ENCODE data around the gene GNL1. TPM values are rescaled to one million over a fixed set of nuclear protein-coding genes. Genes with fewer than 3 reads are reported as not detected.

GNL1 gene
- total RNA-seq, 1 donor from 2014 or later, result 61.5 TPM

GRCh38 chr6:30560930-30561329 is 4.6 kb upstream of the GNL1 start:
- peaks cover 14% of the 10 kb centered on the region for H3K4me1 Mint-ChIP-seq (ENCODE audit: low read depth)
- H3K36me3 Mint-ChIP-seq (ENCODE audit: low read depth), result peaks cover 12% of the 10 kb centered on the region
- no peaks in the 10 kb centered on the region for H3K27me3 Mint-ChIP-seq (ENCODE audit: low read depth)
- DNase-seq (ENCODE audit: low spot score), result no peak
- no peak for TF ChIP-seq CTCF (IDR thresholded peaks at IDR 0.05)
- H3K9me3 Mint-ChIP-seq (ENCODE audit: low read depth), result no peaks in the 10 kb centered on the region
- H3K27ac Mint-ChIP-seq (ENCODE audit: unreplicated experiment), result no peak overlapping the region
- no peak overlapping the region for H3K4me3 Mint-ChIP-seq (ENCODE audit: unreplicated experiment)

GRCh38 chr6:30557683-30557981 is 1.3 kb upstream of the GNL1 start:
- no peak for DNase-seq (ENCODE audit: low spot score)
- Mint-ChIP-seq H3K27ac (ENCODE audit: unreplicated experiment) (peak overlapping the region; percentile 99), H3K36me3 (ENCODE audit: low read depth) (peaks cover 16% of the 10 kb centered on the region), H3K27me3 (ENCODE audit: low read depth) (no peaks in the 10 kb centered on the region), H3K4me3 (ENCODE audit: unreplicated experiment) (peak overlapping the region; percentile 95), H3K4me1 (ENCODE audit: low read depth) (peaks cover 27% of the 10 kb centered on the region), H3K9me3 (ENCODE audit: low read depth) (no peaks in the 10 kb centered on the region)
- no peak for TF ChIP-seq CTCF (IDR thresholded peaks at IDR 0.05)

- Mint-ChIP-seq H3K9me3 (ENCODE audit: low read depth) (no peaks in the 10 kb centered on the region), H3K27ac (ENCODE audit: unreplicated experiment) (peak within 1 kb of the TSS; percentile 99), H3K36me3 (ENCODE audit: low read depth) (peaks cover 18% of the 10 kb centered on the region), H3K4me1 (ENCODE audit: low read depth) (peaks cover 27% of the 10 kb centered on the region), H3K27me3 (ENCODE audit: low read depth) (no peaks in the 10 kb centered on the region), H3K4me3 (ENCODE audit: unreplicated experiment) (peak within 1 kb of the TSS; percentile 95)
- no peak for DNase-seq (ENCODE audit: low spot score)
- no peak for TF ChIP-seq CTCF (IDR thresholded peaks at IDR 0.05)
Measured at GRCh38 chr6:30556906-30557682, 805 bp upstream of the GNL1 start, which contains the start of gene PRR3. PRR3 (plus strand) TSS chr6:30557295; CDS start chr6:30557345, 50 bp downstream.

GRCh38 chr6:30555816-30556065 is 548 bp downstream of the GNL1 start:
- no peak for DNase-seq (ENCODE audit: low spot score)
- Mint-ChIP-seq H3K27me3 (ENCODE audit: low read depth) (no peaks in the 10 kb centered on the region), H3K36me3 (ENCODE audit: low read depth) (peaks cover 27% of the 10 kb centered on the region), H3K9me3 (ENCODE audit: low read depth) (no peaks in the 10 kb centered on the region), H3K27ac (ENCODE audit: unreplicated experiment) (peak overlapping the region; percentile 99), H3K4me1 (ENCODE audit: low read depth) (peaks cover 27% of the 10 kb centered on the region), H3K4me3 (ENCODE audit: unreplicated experiment) (peak overlapping the region; percentile 95)
- TF ChIP-seq CTCF (IDR thresholded peaks at IDR 0.05), result no peak

- Mint-ChIP-seq H3K36me3 (ENCODE audit: low read depth) (peaks cover 32% of the 10 kb centered on the region), H3K27ac (ENCODE audit: unreplicated experiment) (peak overlapping the region; percentile 99), H3K4me1 (ENCODE audit: low read depth) (peaks cover 27% of the 10 kb centered on the region), H3K9me3 (ENCODE audit: low read depth) (no peaks in the 10 kb centered on the region), H3K27me3 (ENCODE audit: low read depth) (no peaks in the 10 kb centered on the region), H3K4me3 (ENCODE audit: unreplicated experiment) (peak overlapping the region; percentile 95)
- peak; percentile 34 for TF ChIP-seq CTCF (IDR thresholded peaks at IDR 0.05)
- DNase-seq (ENCODE audit: low spot score), result no peak
Measured at GRCh38 chr6:30554962-30555815, 1.1 kb downstream of the GNL1 start.

Data from chondrocyte (in vitro differentiated cells).